Endodermal cell (in vitro differentiated cells): Measurements from ENCODE around the gene CD40LG. TPM values are rescaled to one million over a fixed set of nuclear protein-coding genes. Genes with fewer than 3 reads are reported as not detected.

Experiments
- DNase-seq: peaks from one replicate; pipeline ENCODE4 v3.0.0-alpha.2; 2017
- H3K27ac ChIP-seq: 2 replicates; pipeline ENCODE4 v1.5.1; 2013; ENCODE audit warnings: mild to moderate bottlenecking, low read depth, low read length, moderate library complexity
- H3K27me3 ChIP-seq: 2 replicates; pipeline ENCODE4 v1.6.1; 2013; ENCODE audit warnings: mild to moderate bottlenecking, low read length, moderate library complexity; ENCODE audit not compliant: insufficient read depth, control insufficient read depth, poor library complexity, severe bottlenecking
- H3K36me3 ChIP-seq: 2 replicates; pipeline ENCODE4 v1.7.0; 2013; ENCODE audit warnings: mild to moderate bottlenecking, low read length, moderate library complexity; ENCODE audit not compliant: control insufficient read depth, insufficient read depth
- H3K4me1 ChIP-seq: one replicate; pipeline ENCODE4 v1.7.0; 2013; ENCODE audit warnings: low read length; ENCODE audit not compliant: control insufficient read depth, insufficient read depth
- H3K4me3 ChIP-seq: 2 replicates; pipeline ENCODE4 v1.5.1; 2013; ENCODE audit warnings: mild to moderate bottlenecking, low read length, moderate library complexity
- H3K9ac ChIP-seq: 2 replicates; pipeline ENCODE4 v1.6.1; 2013; ENCODE audit warnings: mild to moderate bottlenecking, low read length, moderate library complexity; ENCODE audit not compliant: poor library complexity, severe bottlenecking; ENCODE audit errors: extremely low read depth
- H3K9me3 ChIP-seq: 2 replicates; pipeline ENCODE4 v1.6.1; 2013; ENCODE audit warnings: mild to moderate bottlenecking, low read length, moderate library complexity; ENCODE audit not compliant: control insufficient read depth
- H3K27ac Mint-ChIP-seq: 2 replicates; pipeline ENCODE4 v1.8.0; 2020; ENCODE audit warnings: mixed read lengths
- H3K27me3 Mint-ChIP-seq: 2 replicates; pipeline ENCODE4 v1.8.0; 2021; ENCODE audit warnings: mild to moderate bottlenecking, mixed read lengths; ENCODE audit not compliant: insufficient read depth
- H3K36me3 Mint-ChIP-seq: 2 replicates; pipeline ENCODE4 v1.8.0; 2020; ENCODE audit warnings: low read depth, mixed read lengths
- H3K4me1 Mint-ChIP-seq: 2 replicates; pipeline ENCODE4 v1.8.0; 2020; ENCODE audit warnings: mixed read lengths
- H3K4me3 Mint-ChIP-seq: 2 replicates; pipeline ENCODE4 v1.8.0; 2020; ENCODE audit warnings: mild to moderate bottlenecking, moderate library complexity, mixed read lengths
- H3K9me3 Mint-ChIP-seq: 2 replicates; pipeline ENCODE4 v1.8.0; 2020; ENCODE audit warnings: mild to moderate bottlenecking, mixed read lengths
- CTCF ChIP-seq: fragments of 200-600 bp; sonication (generic); conservative IDR thresholded peaks from 2 replicates; pipeline ENCODE4 v1.5.0; 2021; ENCODE audit warnings: antibody characterized with exemption, mild to moderate bottlenecking
- WGBS, 2 experiments: methylation state at CpG; one replicate each; pipeline versions ENCODE4 v1.1.5 to v1.1.7; 2013; ENCODE audit warnings: missing lambda C conversion rate in 2 of 2, mixed read lengths in 1 of 2; ENCODE audit not compliant: insufficient coverage in 1 of 2, insufficient read length in 1 of 2; 5-methylcytosine and 5-hydroxymethylcytosine counted together
- total RNA-seq, 2 donors: library from RNA; stranded (reverse); fragmentation: NEBNext Ultra II Directional in 1 of 2; extraction: Animal tissue kit (Norgen Biotek cat#: 25700) in 1 of 2; gene quantifications; 2 replicates in 1 of 2; 3 replicates in 1 of 2; pipeline ENCODE4 v1.2.1, GENCODE V29; 2021

Gene CD40LG
- total RNA-seq, 2 donors from 2014 or later: not detected

GRCh38 chrX:136692271-136692670 is 44.3 kb downstream of the CD40LG start:
- Histone ChIP-seq H3K4me3 (no peak overlapping the region), H3K36me3 (no peaks in the 10 kb centered on the region), H3K9ac (no peak overlapping the region), H3K9me3 (no peaks in the 10 kb centered on the region), H3K27me3 (no peaks in the 10 kb centered on the region), H3K27ac (no peak overlapping the region), H3K4me1 (no peaks in the 10 kb centered on the region)
- H3K27ac Mint-ChIP-seq: no peak overlapping the region
- peaks cover 34% of the 10 kb centered on the region for H3K9me3 Mint-ChIP-seq
- TF ChIP-seq CTCF: no peak
- H3K36me3 Mint-ChIP-seq: no peaks in the 10 kb centered on the region
- no peaks in the 10 kb centered on the region for H3K27me3 Mint-ChIP-seq
- peaks cover 9% of the 10 kb centered on the region for H3K4me1 Mint-ChIP-seq
- DNase-seq: no peak
- no peak overlapping the region for H3K4me3 Mint-ChIP-seq
- WGBS, 2 experiments: 91 to 100% methylated on average over 1 to 4 of the region's 4 CpGs

GRCh38 chrX:136694431-136695087 is 46.6 kb downstream of the CD40LG start:
- no peak overlapping the region for H3K9ac ChIP-seq
- Mint-ChIP-seq H3K27me3 (no peaks in the 10 kb centered on the region), H3K9me3 (peaks cover 43% of the 10 kb centered on the region), H3K36me3 (no peaks in the 10 kb centered on the region), H3K4me1 (peaks cover 4% of the 10 kb centered on the region), H3K27ac (peak overlapping the region; percentile 68), H3K4me3 (no peak overlapping the region)
- H3K9me3 ChIP-seq: no peaks in the 10 kb centered on the region
- WGBS, 2 experiments: 41% methylated on average over 7 of the region's 8 CpGs; no CpG with 5 or more reads in 1 of the 2 experiments
- no peaks in the 10 kb centered on the region for H3K27me3 ChIP-seq
- no peak overlapping the region for H3K4me3 ChIP-seq
- no peaks in the 10 kb centered on the region for H3K36me3 ChIP-seq
- peak; percentile 50 for DNase-seq
- peak; percentile 87 for TF ChIP-seq CTCF
- no peaks in the 10 kb centered on the region for H3K4me1 ChIP-seq
- no peak overlapping the region for H3K27ac ChIP-seq

GRCh38 chrX:136697156-136697555 is 49.2 kb downstream of the CD40LG start:
- 96% methylated on average over 1 of the region's 1 CpG; no CpG with 5 or more reads in 1 of the 2 experiments for WGBS, 2 experiments
- H3K36me3 ChIP-seq: no peaks in the 10 kb centered on the region
- H3K9ac ChIP-seq: no peak overlapping the region
- no peak overlapping the region for H3K4me3 ChIP-seq
- no peak for TF ChIP-seq CTCF
- no peaks in the 10 kb centered on the region for H3K4me1 ChIP-seq
- no peak overlapping the region for H3K27ac ChIP-seq
- H3K9me3 Mint-ChIP-seq: peaks cover 52% of the 10 kb centered on the region
- H3K36me3 Mint-ChIP-seq: no peaks in the 10 kb centered on the region
- H3K4me3 Mint-ChIP-seq: no peak overlapping the region
- H3K27me3 Mint-ChIP-seq: no peaks in the 10 kb centered on the region
- peaks cover 4% of the 10 kb centered on the region for H3K4me1 Mint-ChIP-seq
- H3K27ac Mint-ChIP-seq: no peak overlapping the region
- no peaks in the 10 kb centered on the region for H3K9me3 ChIP-seq
- DNase-seq: no peak
- no peaks in the 10 kb centered on the region for H3K27me3 ChIP-seq
